Activated CD4-positive, alpha-beta memory T cell treated with anti-CD3 and anti-CD28 coated beads, Interleukin-2, amount 10 ng/mL, durations not matched to agents 7 days and 5 days (primary cell): Measurements from ENCODE around the gene PGAP3. TPM values are rescaled to one million over a fixed set of nuclear protein-coding genes. Genes with fewer than 3 reads are reported as not detected.

Source experiments
- CTCF ChIA-PET: fragments of 350-600 bp; sonication (Branson Sonifier 250); formaldehyde crosslinking; loops from one replicate; lab custom pipeline; 2021; ENCODE audit warnings: antibody characterized with exemption, inconsistent platforms; lab: Charles Lee
- POLR2A ChIA-PET: fragments of 350-600 bp; sonication (Branson Sonifier 250); formaldehyde crosslinking; loops from one replicate; lab custom pipeline; 2021; ENCODE audit warnings: antibody characterized with exemption; lab: Charles Lee
- DNase-seq: peaks from one replicate; pipeline ENCODE4 v3.0.0-alpha.2; 2020
- H3K27ac Mint-ChIP-seq: one replicate; pipeline ENCODE4 v1.8.0; 2021; ENCODE audit warnings: mild to moderate bottlenecking, mixed read lengths
- H3K27me3 Mint-ChIP-seq: one replicate; pipeline ENCODE4 v1.8.0; 2021; ENCODE audit warnings: mixed read lengths
- H3K36me3 Mint-ChIP-seq: one replicate; pipeline ENCODE4 v1.8.0; 2021; ENCODE audit warnings: low read depth, mixed read lengths
- H3K4me1 Mint-ChIP-seq: one replicate; pipeline ENCODE4 v1.8.0; 2021; ENCODE audit warnings: mixed read lengths
- H3K4me3 Mint-ChIP-seq: one replicate; pipeline ENCODE4 v1.8.0; 2021; ENCODE audit warnings: mild to moderate bottlenecking, mixed read lengths
- H3K9me3 Mint-ChIP-seq: one replicate; pipeline ENCODE4 v1.8.0; 2021; ENCODE audit warnings: mixed read lengths
- total RNA-seq, 2 experiments: library from RNA; stranded (reverse); gene quantifications; one replicate each; pipeline ENCODE4 v1.2.3, GENCODE V29; 2021

The PGAP3 gene
- total RNA-seq, 2 experiments from 2014 or later = 14.0 to 14.2 TPM

DNA sequence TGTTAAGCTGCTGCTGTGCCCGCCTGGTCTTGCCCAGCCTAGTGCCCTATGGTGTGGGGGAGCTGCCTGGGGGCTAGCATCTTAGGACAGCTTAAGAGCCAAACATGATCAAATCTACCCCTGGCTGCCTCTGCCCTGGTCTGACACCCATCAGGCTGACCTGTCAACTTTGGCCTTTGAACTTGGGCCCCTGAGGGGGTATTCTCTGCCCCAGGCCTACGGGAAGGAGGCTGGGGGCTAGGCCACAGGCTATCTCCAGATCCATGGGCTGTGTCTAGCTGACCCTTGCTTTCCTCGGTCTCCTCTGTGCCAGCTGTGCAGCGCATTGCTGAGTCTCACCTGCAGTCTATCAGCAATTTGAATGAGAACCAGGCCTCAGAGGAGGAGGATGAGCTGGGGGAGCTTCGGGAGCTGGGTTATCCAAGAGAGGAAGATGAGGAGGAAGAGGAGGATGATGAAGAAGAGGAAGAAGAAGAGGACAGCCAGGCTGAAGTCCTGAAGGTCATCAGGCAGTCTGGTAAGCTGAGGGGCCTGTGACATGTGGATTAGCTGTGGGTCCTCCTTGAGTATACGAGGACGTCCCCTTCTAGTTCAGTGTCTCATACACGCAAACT lies 54.2 kb downstream of the PGAP3 start:
- no peaks in the 10 kb centered on the region for H3K36me3 Mint-ChIP-seq
- peaks cover 17% of the 10 kb centered on the region for H3K27me3 Mint-ChIP-seq
- H3K27ac Mint-ChIP-seq = no peak overlapping the region
- H3K4me1 Mint-ChIP-seq = peaks cover 34% of the 10 kb centered on the region
- POLR2A ChIA-PET = interaction anchor here (0.7 to 2.0 kb wide), 3 partner anchors 11 to 54 kb away, joined by 3 to 6 read pairs (median 5); partner anchors contain the start of gene PGAP3
- H3K4me3 Mint-ChIP-seq = no peak overlapping the region
- DNase-seq = no peak
- H3K9me3 Mint-ChIP-seq = no peaks in the 10 kb centered on the region
- CTCF ChIA-PET = interaction anchor here (1.3 to 9.1 kb wide), 6 partner anchors 12 to 120 kb away, joined by 3 to 151 read pairs (median 5); partner anchors contain the start of genes MIEN1 and PPP1R1B

DNA sequence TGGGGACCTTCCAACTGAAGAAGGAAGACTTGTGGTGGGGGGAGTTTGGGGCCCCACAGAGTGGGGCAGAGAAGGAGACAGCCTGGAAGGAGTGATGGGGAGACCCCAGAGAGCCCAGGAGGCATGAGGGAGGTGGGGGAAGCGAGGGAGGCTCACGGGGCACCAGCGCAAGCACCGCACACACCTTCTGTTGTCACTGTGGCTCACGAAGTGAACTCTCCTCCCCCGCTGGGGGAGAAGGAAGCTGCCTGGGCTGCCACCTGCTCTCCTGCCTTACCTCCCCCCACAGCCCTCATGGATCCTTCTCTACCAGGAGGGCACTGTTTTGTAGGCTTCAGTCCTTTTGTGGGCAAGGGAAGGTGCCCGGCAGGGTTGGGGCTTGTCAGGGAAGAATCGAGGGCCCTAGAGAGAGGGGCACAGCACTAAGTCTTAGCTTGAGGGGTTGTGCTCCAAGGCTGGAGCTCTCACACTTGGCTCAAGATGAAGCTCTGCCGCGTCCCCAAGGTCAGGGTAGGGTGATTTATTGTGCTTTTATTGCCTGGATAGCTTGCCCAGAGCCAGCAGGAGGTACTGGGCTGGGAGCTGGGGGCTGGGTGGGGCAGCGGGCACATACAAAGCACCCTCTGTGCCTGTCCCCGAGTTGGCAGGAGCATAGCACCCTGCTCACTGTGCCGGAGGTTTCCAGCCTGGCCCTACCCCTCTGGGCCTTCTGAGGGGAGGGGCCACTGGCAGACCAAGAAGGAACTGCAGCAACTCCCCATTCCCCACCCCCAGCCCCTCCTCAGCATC lies 55.5 kb downstream of the PGAP3 start:
- Mint-ChIP-seq H3K36me3 (no peaks in the 10 kb centered on the region), H3K4me3 (no peak overlapping the region), H3K27ac (no peak overlapping the region), H3K27me3 (peaks cover 28% of the 10 kb centered on the region), H3K9me3 (no peaks in the 10 kb centered on the region), H3K4me1 (peaks cover 22% of the 10 kb centered on the region)
- no peak for DNase-seq
- ChIA-PET POLR2A (interaction anchor here (0.7 to 2.0 kb wide), 3 partner anchors 9 to 55 kb away, joined by 3 to 6 read pairs (median 5); partner anchors contain the start of gene PGAP3), CTCF (interaction anchor here (0.7 to 9.1 kb wide), 5 partner anchors 10 to 342 kb away, joined by 3 to 151 read pairs (median 5); partner anchors contain the start of genes MIEN1 and PPP1R1B)

DNA sequence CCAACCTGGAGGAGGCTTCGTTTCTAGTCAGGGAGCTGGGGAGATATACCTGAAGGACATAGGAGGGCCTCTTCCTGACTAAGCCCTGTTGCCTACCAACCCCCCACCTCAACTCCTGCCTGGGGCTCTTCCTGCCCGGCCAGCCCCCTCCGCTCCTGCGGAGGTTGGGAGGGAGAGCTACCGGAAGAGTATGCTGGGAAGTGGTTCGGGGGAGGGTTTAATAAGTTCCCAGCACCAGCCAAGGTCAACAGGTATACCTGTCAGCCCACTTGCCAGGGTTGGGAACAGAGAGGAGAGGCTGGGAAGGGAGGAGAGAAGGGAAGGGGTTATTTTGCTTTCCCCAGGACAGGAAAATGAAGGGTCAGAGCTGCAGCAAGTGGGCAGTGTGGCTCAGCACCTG lies 56.5 kb downstream of the PGAP3 start:
- ChIA-PET POLR2A (interaction anchor here (1.0 to 2.0 kb wide), 2 partner anchors 10 to 99 kb away, joined by 3 to 5 read pairs; partner anchors contain the start of gene MIEN1), CTCF (interaction anchor here (2.4 to 9.1 kb wide), 2 partner anchors 9 to 23 kb away, joined by 14 to 151 read pairs; partner anchors contain the start of gene PPP1R1B)
- no peaks in the 10 kb centered on the region for H3K36me3 Mint-ChIP-seq
- no peak overlapping the region for H3K4me3 Mint-ChIP-seq
- DNase-seq = no peak
- H3K27me3 Mint-ChIP-seq = peaks cover 33% of the 10 kb centered on the region
- H3K4me1 Mint-ChIP-seq = peaks cover 19% of the 10 kb centered on the region
- no peak overlapping the region for H3K27ac Mint-ChIP-seq
- no peaks in the 10 kb centered on the region for H3K9me3 Mint-ChIP-seq

DNA sequence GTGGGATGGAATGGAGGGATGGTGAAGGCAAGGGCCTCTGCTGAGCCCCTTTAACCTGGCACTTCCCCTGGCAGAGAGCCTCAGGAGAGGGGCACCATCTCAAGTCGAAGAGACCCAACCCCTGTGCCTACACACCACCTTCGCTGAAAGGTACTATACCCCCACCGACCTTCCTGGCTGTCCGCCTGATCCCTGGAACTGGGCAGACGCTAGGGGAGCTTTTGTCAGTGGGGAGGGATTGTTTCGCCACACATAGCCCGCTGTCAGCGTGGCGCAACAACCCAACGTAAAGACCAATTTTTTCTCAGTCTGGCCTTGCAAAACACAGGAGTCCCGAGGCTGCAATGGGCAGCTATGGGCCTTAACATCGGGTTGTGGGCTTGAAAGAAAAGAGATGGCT lies 58.0 kb downstream of the PGAP3 start:
- POLR2A ChIA-PET = no interaction called here
- peaks cover 48% of the 10 kb centered on the region for H3K27me3 Mint-ChIP-seq
- H3K4me1 Mint-ChIP-seq = peaks cover 14% of the 10 kb centered on the region
- H3K27ac Mint-ChIP-seq = no peak overlapping the region
- DNase-seq = no peak
- no peak overlapping the region for H3K4me3 Mint-ChIP-seq
- H3K36me3 Mint-ChIP-seq = no peaks in the 10 kb centered on the region
- H3K9me3 Mint-ChIP-seq = no peaks in the 10 kb centered on the region
- CTCF ChIA-PET = interaction anchor here (2.4 kb wide), 1 partner anchor 24 kb away, joined by 14 read pairs; no protein-coding TSS in a partner anchor

DNA sequence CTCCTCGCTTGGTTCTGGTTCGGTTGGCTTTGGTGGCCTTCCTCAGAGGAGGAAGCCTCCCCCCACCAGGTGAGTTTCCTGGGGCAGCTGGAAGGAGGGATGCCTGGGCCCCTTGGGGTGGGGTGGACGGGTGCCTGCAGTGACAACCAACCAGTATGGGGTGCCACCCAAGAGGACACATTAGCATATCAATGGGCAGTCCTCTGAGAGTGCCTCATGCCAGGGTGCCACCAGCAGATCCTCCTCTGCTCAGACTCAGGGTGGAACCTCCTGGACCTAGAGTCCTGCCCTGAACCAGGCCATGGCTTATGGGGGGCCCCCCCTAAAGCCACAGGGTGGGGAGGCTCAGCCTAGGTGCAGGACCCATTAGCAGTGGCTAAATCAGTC lies 58.4 kb downstream of the PGAP3 start:
- ChIA-PET POLR2A (no interaction called here), CTCF (interaction anchor here (2.0 to 2.4 kb wide), 2 partner anchors 25 kb away, joined by 9 to 14 read pairs; no protein-coding TSS in a partner anchor)
- no peaks in the 10 kb centered on the region for H3K9me3 Mint-ChIP-seq
- no peak for DNase-seq
- no peak overlapping the region for H3K27ac Mint-ChIP-seq
- H3K4me3 Mint-ChIP-seq = no peak overlapping the region
- peaks cover 52% of the 10 kb centered on the region for H3K27me3 Mint-ChIP-seq
- peaks cover 14% of the 10 kb centered on the region for H3K4me1 Mint-ChIP-seq
- H3K36me3 Mint-ChIP-seq = no peaks in the 10 kb centered on the region

DNA sequence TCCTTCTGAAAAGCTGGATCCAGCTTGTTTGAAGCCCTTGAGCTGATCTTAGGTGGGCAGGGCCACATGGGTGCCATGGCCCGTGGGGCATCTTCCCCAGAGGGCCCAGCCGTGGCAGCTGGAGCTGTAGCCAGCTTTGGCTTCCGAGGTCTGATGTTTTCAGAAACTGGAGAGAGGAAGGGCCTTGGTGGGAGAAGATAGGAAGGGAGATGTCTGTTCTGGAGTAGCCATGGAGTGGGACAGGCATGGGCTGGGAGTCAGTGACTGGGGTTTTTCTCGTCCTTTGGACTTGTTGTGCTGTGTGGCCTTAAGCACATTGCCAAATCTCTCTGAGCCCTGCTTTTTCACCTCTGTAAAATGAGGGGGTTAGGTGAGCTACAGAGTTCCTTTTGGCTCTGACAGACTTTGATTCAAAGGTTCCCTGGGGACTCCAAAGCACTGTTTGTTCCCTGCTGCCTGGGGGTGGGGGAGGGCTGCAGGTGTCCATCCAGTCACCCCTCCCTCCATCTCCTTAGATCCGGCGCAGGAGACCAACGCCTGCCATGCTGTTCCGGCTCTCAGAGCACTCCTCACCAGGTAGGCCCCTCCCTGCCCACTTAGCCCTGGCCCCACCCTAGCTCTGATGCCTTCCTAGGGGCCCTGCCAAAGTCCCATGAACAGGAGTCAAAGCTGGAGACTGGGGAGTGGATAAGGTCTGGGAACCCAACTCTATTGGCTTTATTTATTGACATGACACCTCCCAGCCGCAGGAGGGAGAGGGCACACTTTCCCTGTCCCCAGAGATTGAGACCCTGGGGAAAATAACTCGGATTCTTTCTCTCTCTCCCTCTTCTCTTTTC lies 59.0 kb downstream of the PGAP3 start:
- peaks cover 11% of the 10 kb centered on the region for H3K4me1 Mint-ChIP-seq
- CTCF ChIA-PET = interaction anchor here (0.7 to 2.0 kb wide), 3 partner anchors 25 to 124 kb away, joined by 3 to 9 read pairs (median 3); no protein-coding TSS in a partner anchor
- no peak overlapping the region for H3K27ac Mint-ChIP-seq
- no peak overlapping the region for H3K4me3 Mint-ChIP-seq
- H3K27me3 Mint-ChIP-seq = peaks cover 53% of the 10 kb centered on the region
- no peak for DNase-seq
- H3K9me3 Mint-ChIP-seq = no peaks in the 10 kb centered on the region
- no peaks in the 10 kb centered on the region for H3K36me3 Mint-ChIP-seq
- POLR2A ChIA-PET = interaction anchor here (1.6 kb wide), 1 partner anchor 101 kb away, joined by 4 read pairs; no protein-coding TSS in a partner anchor

DNA sequence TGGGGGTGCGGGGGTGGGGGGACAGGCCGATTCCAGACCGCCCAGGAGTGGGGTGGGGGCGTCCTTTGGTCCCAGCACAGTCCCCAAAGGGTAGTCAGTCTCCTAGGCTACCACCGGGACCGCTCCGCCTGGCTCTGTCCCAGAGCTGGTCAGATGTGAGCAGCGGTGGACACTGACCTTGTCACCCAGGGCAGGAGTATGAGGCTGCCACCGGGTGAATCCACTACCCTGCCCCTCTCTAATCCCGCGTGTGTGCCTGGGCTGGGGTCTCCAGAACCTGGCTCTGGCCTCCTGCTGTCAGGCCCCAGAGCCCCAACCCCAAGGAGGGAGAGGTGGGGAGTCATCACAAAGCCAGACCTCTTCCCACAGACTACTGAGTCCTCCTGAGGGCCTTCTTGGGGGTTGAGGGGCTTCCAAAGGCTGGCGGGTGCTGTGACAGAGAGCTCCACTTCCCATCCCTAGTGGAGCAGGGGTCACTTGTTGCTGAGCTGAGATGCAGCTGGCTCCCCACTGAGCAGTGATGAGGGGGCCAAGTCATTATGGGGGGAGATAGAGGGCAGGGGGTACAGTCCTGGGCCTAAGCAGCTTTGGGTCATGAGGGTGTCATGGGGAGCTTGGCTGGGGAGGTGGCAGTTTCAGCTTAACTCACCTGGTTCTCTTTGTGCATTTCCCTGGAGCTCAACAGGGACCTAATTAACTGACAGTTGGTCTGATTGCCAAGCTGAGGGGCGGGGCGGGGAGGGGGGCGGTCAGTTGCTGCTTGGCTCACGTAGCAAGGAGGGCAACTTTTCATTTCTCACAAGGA lies 59.9 kb downstream of the PGAP3 start:
- no peak for DNase-seq
- H3K27ac Mint-ChIP-seq = no peak overlapping the region
- peaks cover 18% of the 10 kb centered on the region for H3K4me1 Mint-ChIP-seq
- ChIA-PET CTCF (interaction anchor here (0.6 to 2.0 kb wide), 4 partner anchors 20 to 125 kb away, joined by 3 to 9 read pairs (median 3); no protein-coding TSS in a partner anchor), POLR2A (interaction anchor here (0.6 to 1.6 kb wide), 2 partner anchors 10 to 102 kb away, joined by 3 to 4 read pairs; no protein-coding TSS in a partner anchor)
- no peak overlapping the region for H3K4me3 Mint-ChIP-seq
- H3K36me3 Mint-ChIP-seq = no peaks in the 10 kb centered on the region
- peaks cover 53% of the 10 kb centered on the region for H3K27me3 Mint-ChIP-seq
- H3K9me3 Mint-ChIP-seq = no peaks in the 10 kb centered on the region

DNA sequence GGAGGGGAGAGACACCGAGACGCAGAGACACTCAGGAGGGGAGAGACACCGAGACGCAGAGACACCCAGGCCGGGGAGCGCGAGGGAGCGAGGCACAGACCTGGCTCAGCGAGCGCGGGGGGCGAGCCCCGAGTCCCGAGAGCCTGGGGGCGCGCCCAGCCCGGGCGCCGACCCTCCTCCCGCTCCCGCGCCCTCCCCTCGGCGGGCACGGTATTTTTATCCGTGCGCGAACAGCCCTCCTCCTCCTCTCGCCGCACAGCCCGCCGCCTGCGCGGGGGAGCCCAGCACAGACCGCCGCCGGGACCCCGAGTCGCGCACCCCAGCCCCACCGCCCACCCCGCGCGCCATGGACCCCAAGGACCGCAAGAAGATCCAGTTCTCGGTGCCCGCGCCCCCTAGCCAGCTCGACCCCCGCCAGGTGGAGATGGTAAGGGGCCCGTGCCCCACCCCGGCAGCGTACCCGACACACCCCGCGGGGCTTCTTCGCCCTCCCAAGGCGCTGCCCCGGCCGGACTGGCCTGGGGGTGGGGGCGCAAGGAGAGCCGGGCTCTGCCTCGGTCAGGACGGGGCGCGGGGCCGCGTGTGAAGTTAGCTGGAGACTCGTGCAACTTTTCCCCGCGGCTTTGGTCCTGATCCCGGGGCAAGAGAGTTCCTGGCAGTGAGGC lies 60.7 kb downstream of the PGAP3 start:
- POLR2A ChIA-PET = interaction anchor here (0.6 to 1.6 kb wide), 2 partner anchors 11 to 102 kb away, joined by 3 to 4 read pairs; no protein-coding TSS in a partner anchor
- CTCF ChIA-PET = interaction anchor here (0.6 to 9.7 kb wide), 3 partner anchors 8 to 27 kb away, joined by 3 to 151 read pairs (median 9); partner anchors contain the start of gene STARD3

DNA sequence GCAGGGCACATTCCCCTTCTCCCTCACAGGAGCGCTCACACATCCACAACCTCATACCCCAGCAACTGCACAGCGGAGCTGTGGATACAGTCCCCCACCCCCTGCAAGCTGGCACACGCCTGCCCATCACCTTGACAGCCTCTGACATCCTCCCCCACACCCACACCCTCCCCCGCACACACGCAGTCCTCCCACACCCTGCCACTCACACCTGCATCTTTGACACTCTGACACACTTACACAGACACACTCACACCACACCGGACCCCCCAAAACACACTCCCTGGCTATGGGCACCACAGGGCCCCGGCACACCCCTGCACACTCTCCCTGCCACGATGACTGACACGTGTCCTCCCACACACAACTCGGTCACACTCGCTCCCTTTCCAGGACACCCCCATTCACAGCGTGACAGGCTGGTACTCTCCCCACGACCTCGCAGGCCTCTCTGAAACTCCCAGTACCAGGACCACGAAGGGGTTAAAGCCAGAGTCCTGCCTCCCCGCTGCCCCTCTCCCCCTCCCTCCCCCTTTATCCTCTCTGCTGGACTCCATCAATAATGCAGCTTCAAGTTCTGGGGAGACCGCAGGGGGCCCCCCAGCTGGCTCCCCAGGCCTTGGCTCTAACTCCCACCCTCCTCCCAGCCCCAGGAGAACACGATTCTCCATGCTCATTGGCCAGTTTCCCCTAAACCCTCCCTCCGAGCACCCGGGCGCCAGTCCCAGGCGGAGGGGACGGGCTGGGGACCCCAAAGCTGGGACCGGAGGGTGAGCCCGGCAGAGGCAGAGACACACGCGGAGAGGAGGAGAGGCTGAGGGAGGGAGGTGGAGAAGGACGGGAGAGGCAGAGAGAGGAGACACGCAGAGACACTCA lies 61.4 kb downstream of the PGAP3 start, which contains the start of gene PPP1R1B:
Gene PPP1R1B (plus strand): TSS at position 782 of the 876 bp plus-strand sequence. CDS start 441 bp downstream, outside the sequence.
- CTCF ChIA-PET = interaction anchor here (3.5 to 9.7 kb wide), 2 partner anchors 9 to 28 kb away, joined by 23 to 151 read pairs; partner anchors contain the start of gene STARD3
- Mint-ChIP-seq H3K4me3 (no peak within 1 kb of the TSS), H3K36me3 (no peaks in the 10 kb centered on the region), H3K9me3 (no peaks in the 10 kb centered on the region), H3K27me3 (peaks cover 50% of the 10 kb centered on the region), H3K27ac (no peak within 1 kb of the TSS), H3K4me1 (peaks cover 28% of the 10 kb centered on the region)
- DNase-seq = no peak
- POLR2A ChIA-PET = no interaction called here

More for the DNA sequence above, 60.7 kb downstream of the PGAP3 start:
- Mint-ChIP-seq H3K4me3 (no peak overlapping the region), H3K36me3 (no peaks in the 10 kb centered on the region), H3K4me1 (peaks cover 25% of the 10 kb centered on the region), H3K27ac (no peak overlapping the region), H3K27me3 (peaks cover 53% of the 10 kb centered on the region), H3K9me3 (no peaks in the 10 kb centered on the region)
- DNase-seq = no peak

DNA sequence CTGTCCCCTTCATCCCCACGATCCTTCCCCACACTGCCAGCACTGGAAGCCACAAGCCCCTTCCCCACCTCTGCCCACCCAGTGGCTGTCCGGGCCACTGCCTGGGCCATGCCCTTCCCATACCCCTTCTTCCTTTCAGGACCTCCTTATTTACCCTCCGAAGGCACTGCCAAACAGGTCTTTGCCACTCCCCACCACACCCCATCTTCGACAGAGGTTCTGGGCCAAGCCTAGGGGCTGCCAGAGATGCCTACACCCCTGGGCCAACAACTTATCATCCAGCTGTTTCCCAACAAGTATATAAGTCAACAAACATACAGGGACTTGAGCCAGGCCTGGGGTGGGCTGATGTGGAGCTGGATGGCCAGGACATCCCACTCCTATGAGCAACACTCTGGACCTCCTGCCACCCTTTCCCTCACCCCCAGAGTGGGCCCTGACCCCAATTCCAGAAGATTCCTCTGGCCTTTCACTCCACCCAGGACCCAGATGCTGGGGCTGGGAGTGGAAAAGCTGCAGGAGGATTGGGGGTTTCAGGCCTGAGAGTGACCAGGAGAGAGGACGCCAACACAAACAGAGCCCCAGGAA lies 62.6 kb downstream of the PGAP3 start:
- no peaks in the 10 kb centered on the region for H3K9me3 Mint-ChIP-seq
- no peak overlapping the region for H3K4me3 Mint-ChIP-seq
- peaks cover 24% of the 10 kb centered on the region for H3K4me1 Mint-ChIP-seq
- POLR2A ChIA-PET = no interaction called here
- no peak for DNase-seq
- H3K36me3 Mint-ChIP-seq = no peaks in the 10 kb centered on the region
- CTCF ChIA-PET = interaction anchor here (0.8 to 9.7 kb wide), 4 partner anchors 10 to 104 kb away, joined by 3 to 151 read pairs (median 61); partner anchors contain the start of gene STARD3
- peaks cover 43% of the 10 kb centered on the region for H3K27me3 Mint-ChIP-seq
- H3K27ac Mint-ChIP-seq = no peak overlapping the region
